HepG2 (cell line): Measurements from ENCODE around the gene DNTTIP2. TPM values are rescaled to one million over a fixed set of nuclear protein-coding genes. Genes with fewer than 3 reads are reported as not detected.
A peak's percentile ranks its signal among the peaks of the same experiment; 100 is the strongest.

ENCODE experiments used
- ATAC-seq: fragments of 200-7000 bp; cut with Tn5 transposase; 3 replicates; pipeline ENCODE4 v1.9.1; 2020; ENCODE audit warnings: mild to moderate bottlenecking, moderate library complexity
- BruUV-seq: library from RNA; stranded (reverse); fragments of 400-500 nt; replicated peaks from 2 replicates; lab custom pipeline; 2021; lab: Mats Ljungman, UMichigan
- CTCF ChIA-PET: fragments of 300-600 bp; formaldehyde crosslinking; extraction: SDS; loops from one replicate; lab custom pipeline; 2021; ENCODE audit warnings: low total read pairs, inconsistent platforms, low intra/inter-chr PET ratio; lab: Yijun Ruan, JAX
- POLR2A ChIA-PET: fragments of 350-600 bp; sonication (Branson Sonifier 250); formaldehyde crosslinking; loops from one replicate; lab custom pipeline; 2020; ENCODE audit warnings: antibody characterized with exemption, inconsistent platforms; lab: Yijun Ruan, JAX
- DNase-seq: peaks from one replicate; pipeline ENCODE4 v3.0.0-alpha.2; 2015; ENCODE audit warnings: low spot score
- FAIRE-seq: peaks from 3 replicates; lab custom pipeline; 2011; peaks lifted over from hg19 to GRCh38; lab: Jason Lieb, UNC
- H2AFZ ChIP-seq: one replicate; pipeline ENCODE4 v1.6.1; 2011; ENCODE audit warnings: low read length, inconsistent platforms
- H3K27ac ChIP-seq: fragments of 300-600 bp; 3 replicates; pipeline ENCODE4 v1.8.0; 2011; ENCODE audit warnings: mixed run types, mild to moderate bottlenecking, mixed read lengths, low read length, inconsistent platforms; ENCODE audit not compliant: insufficient read depth; ENCODE audit errors: extremely low read length
- H3K27me3 ChIP-seq, 2 experiments: fragments of 200-600 bp in 1 of 2; 2 replicates in 1 of 2; 3 replicates in 1 of 2; pipeline versions ENCODE4 v1.6.0 to v1.8.0; 2011; ENCODE audit warnings: low read length in 2 of 2, mild to moderate bottlenecking in 2 of 2, moderate library complexity in 2 of 2, inconsistent platforms in 1 of 2; ENCODE audit not compliant: insufficient read depth in 2 of 2, control insufficient read depth in 1 of 2
- H3K36me3 ChIP-seq, 2 experiments: fragments of 200-600 bp in 1 of 2; replicated peaks in 1 of 2; 2 replicates in 1 of 2; 3 replicates in 1 of 2; pipeline versions ENCODE4 v1.5.1 to v1.8.0; 2011; ENCODE audit warnings: low read length in 2 of 2, inconsistent platforms in 1 of 2; ENCODE audit not compliant: insufficient read depth in 2 of 2, control insufficient read depth in 1 of 2
- H3K4me1 ChIP-seq: 2 replicates; pipeline ENCODE4 v1.5.1; 2012; ENCODE audit warnings: low read length, inconsistent platforms; ENCODE audit not compliant: insufficient read depth
- H3K4me2 ChIP-seq: 2 replicates; pipeline ENCODE4 v1.6.0; 2011; ENCODE audit warnings: low read depth, low read length, inconsistent platforms
- H3K4me3 ChIP-seq, 3 experiments: fragments of 200-600 bp in 1 of 3; sonication (generic), shearing (Covaris generic) in 1 of 3; replicated peaks in 1 of 3; 2 replicates each; pipeline ENCODE4 v1.5.1; 2011 to 2016; ENCODE audit warnings: low read length in 3 of 3, inconsistent platforms in 2 of 3, low read depth in 2 of 3, mild to moderate bottlenecking in 2 of 3, control low read depth in 1 of 3, mixed read lengths in 1 of 3; ENCODE audit not compliant: insufficient read depth in 1 of 3
- H3K79me2 ChIP-seq: one replicate; pipeline ENCODE4 v1.6.1; 2011; ENCODE audit warnings: low read length, inconsistent platforms; ENCODE audit not compliant: insufficient read depth
- H3K9ac ChIP-seq: 2 replicates; pipeline ENCODE4 v1.6.0; 2011; ENCODE audit warnings: mild to moderate bottlenecking, low read depth, low read length, inconsistent platforms; ENCODE audit not compliant: insufficient read depth
- H3K9me3 ChIP-seq: 2 replicates; pipeline ENCODE4 v1.5.1; 2012; ENCODE audit warnings: mild to moderate bottlenecking, low read length
- H4K20me1 ChIP-seq: 2 replicates; pipeline ENCODE4 v1.6.0; 2011; ENCODE audit warnings: inconsistent platforms, mild to moderate bottlenecking, low read length, moderate library complexity; ENCODE audit not compliant: insufficient read depth
- ARNTL ChIP-seq: sonication (generic); formaldehyde crosslinking; IDR thresholded peaks from 2 replicates; pipeline ENCODE4 v1.4.0; 2020; ENCODE audit warnings: mild to moderate bottlenecking, missing genetic modification reagents
- ATM ChIP-seq: fragments of 450-650 bp; IDR thresholded peaks from 2 replicates; pipeline ENCODE4 v1.7.1; 2017; ENCODE audit warnings: mild to moderate bottlenecking, borderline replicate concordance
- CTCF ChIP-seq: sonication (generic); formaldehyde crosslinking; IDR thresholded peaks from 2 replicates; pipeline ENCODE4 v1.5.0; 2020; ENCODE audit warnings: mild to moderate bottlenecking, missing genetic modification reagents, moderate library complexity
- KLF12 ChIP-seq: sonication (generic); formaldehyde crosslinking; IDR thresholded peaks from 2 replicates; pipeline ENCODE4 v1.4.0; 2020; ENCODE audit warnings: missing genetic modification reagents, borderline replicate concordance
- RAD21 ChIP-seq: fragments of 450-650 bp; formaldehyde crosslinking; IDR thresholded peaks from 2 replicates; pipeline ENCODE4 v1.5.0; 2020; ENCODE audit warnings: mild to moderate bottlenecking
- SMC3 ChIP-seq: IDR thresholded peaks from 2 replicates; pipeline ENCODE4 v1.6.1; 2011; ENCODE audit warnings: low read length, improper control_type of control experiment
- STAG1 ChIP-seq: sonication (generic); formaldehyde crosslinking; IDR thresholded peaks from 2 replicates; pipeline ENCODE4 v1.4.0; 2020; ENCODE audit warnings: missing genetic modification reagents
- ZKSCAN1 ChIP-seq: fragments of 150-350 bp; IDR thresholded peaks from 2 replicates; pipeline ENCODE4 v1.6.1; 2014; ENCODE audit warnings: low read length
- WGBS: methylation state at CpG from one replicate; pipeline ENCODE4 v1.1.6; 2017; ENCODE audit warnings: low lambda C conversion rate; 5-methylcytosine and 5-hydroxymethylcytosine counted together
- in situ Hi-C: cut with HindIII; loops from 2 replicates; pipeline ENCODE4 v1.10.0; 2017; ENCODE audit warnings: low pct_unique_long_range_greater_than_20kb; ENCODE audit not compliant: extremely low pct_ligation_motif_present
- intact Hi-C: fragments of 100-400 bp; cut with micrococcal nuclease; formaldehyde crosslinking; loops from one replicate; pipeline ENCODE4 v1.10.0; 2022; ENCODE audit not compliant: unreplicated experiment
- polyA plus RNA-seq, 8 experiments: library from polyadenylated mRNA; depleted of rRNA in 3 of 8; stranded (reverse) in 7 of 8; unstranded in 1 of 8; fragments of >200 nt; fragmentation: Illumina TruSeq in 4 of 8; extraction: Trizol in 4 of 8; gene quantifications; 2 replicates each; pipeline versions ENCODE4 v1.2.1 to v1.2.3, GENCODE V29; 2011 to 2016; ENCODE audit warnings: low read depth in 4 of 8, missing spikeins in 1 of 8, mixed read lengths in 1 of 8; ENCODE audit not compliant: insufficient read depth in 1 of 8
- total RNA-seq, 5 experiments: library from RNA; depleted of rRNA; stranded (reverse); fragments of >200 nt; fragmentation: Illumina TruSeq; extraction: Trizol; gene quantifications; 2 replicates each; pipeline ENCODE4 v1.2.3, GENCODE V29; 2016; ENCODE audit warnings: low read depth in 1 of 5

DNTTIP2 gene
- total and polyA plus RNA-seq, 2 of the 13 experiments (the other 11 are each of a cell fraction or from before 2014, with no cell fraction given) = 11.4 to 63.3 TPM

DNA sequence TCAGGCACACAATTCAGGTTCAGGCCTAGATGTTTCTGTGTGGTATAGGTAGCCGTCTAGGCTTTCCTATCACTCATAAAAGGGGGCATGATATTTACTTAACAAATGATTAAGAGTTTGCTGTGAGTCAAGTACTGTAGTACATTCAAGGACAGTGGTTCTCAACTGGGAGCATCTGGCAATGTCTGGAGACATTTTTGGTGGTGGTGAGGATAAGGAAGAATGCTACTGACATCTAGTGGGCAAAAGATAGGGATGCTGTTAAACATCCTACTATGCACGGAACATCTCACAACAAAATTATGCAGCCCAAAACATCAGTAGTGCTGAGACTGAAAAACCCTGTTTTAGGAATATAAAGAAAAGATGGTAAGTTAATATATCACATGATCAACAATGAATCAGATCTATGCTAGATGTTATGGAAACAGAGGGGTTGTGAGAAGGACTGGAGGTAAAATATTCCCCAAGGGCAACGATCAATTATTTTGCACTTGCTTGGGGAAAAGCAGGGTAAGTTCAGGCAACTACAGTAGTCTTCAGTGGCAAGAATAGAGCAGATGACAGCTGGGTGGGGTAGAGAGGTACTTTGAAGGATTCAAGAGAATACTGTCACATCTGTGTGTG lies 4.9 kb downstream of the DNTTIP2 start:
- FAIRE-seq = peak; percentile 83
- intact Hi-C loops = no loop called here
- Histone ChIP-seq H3K4me3 (no peak overlapping the region), H3K9ac (no peak overlapping the region), H2AFZ (no peak overlapping the region), H3K27me3 (no peaks in the 10 kb centered on the region; a peak in 1 of 5 replicates), H3K9me3 (no peaks in the 10 kb centered on the region), H3K36me3 (peaks cover 18 to 77% of the 10 kb centered on the region in 2 experiments), H4K20me1 (peaks cover 3% of the 10 kb centered on the region; the same call in 1 of the 2 replicates)
- POLR2A ChIA-PET = no interaction called here
- BruUV-seq = no TSS peak
- ATAC-seq = peak; percentile 50
- WGBS = 84% methylated on average over 3 of the region's 3 CpGs
- CTCF ChIA-PET = interaction anchor here (1.0 kb wide), 1 partner anchor 569 kb away, joined by 3 read pairs; no protein-coding TSS in a partner anchor
- TF ChIP-seq STAG1 (CRISPR knock-in tag) = peak; percentile 80
- peak; percentile 51 for TF ChIP-seq RAD21 (CRISPR knock-in tag)
- TF ChIP-seq ATM = no peak
- TF ChIP-seq SMC3 = peak; percentile 37; the same call in 1 of the 2 replicates
- TF ChIP-seq CTCF (CRISPR knock-in tag) = peak; percentile 76
- TF ChIP-seq KLF12 (CRISPR knock-in tag) = no peak
- TF ChIP-seq ZKSCAN1 = peak; percentile 91
- TF ChIP-seq ARNTL (CRISPR knock-in tag) = no peak
- TF ChIP-seq, all 625 proteins: peak for 5
- Histone ChIP-seq H3K4me2 (no peak overlapping the region), H3K27ac (no peak overlapping the region), H3K79me2 (peaks cover 31% of the 10 kb centered on the region), H3K4me1 (peaks cover 24% of the 10 kb centered on the region)
- peak; percentile 16 for DNase-seq
- in situ Hi-C loops = no loop called here
